LNCAP (cell line): ENCODE data around the gene DHX30.

ENCODE experiments used
- TF ChIP-seq, protein P1 (sequence below): fragments of 450-650 bp; IDR thresholded peaks from 2 replicates; pipeline ENCODE4 v1.5.1; 2017; ENCODE audit warnings: mild to moderate bottlenecking

The DHX30 gene

DNA sequence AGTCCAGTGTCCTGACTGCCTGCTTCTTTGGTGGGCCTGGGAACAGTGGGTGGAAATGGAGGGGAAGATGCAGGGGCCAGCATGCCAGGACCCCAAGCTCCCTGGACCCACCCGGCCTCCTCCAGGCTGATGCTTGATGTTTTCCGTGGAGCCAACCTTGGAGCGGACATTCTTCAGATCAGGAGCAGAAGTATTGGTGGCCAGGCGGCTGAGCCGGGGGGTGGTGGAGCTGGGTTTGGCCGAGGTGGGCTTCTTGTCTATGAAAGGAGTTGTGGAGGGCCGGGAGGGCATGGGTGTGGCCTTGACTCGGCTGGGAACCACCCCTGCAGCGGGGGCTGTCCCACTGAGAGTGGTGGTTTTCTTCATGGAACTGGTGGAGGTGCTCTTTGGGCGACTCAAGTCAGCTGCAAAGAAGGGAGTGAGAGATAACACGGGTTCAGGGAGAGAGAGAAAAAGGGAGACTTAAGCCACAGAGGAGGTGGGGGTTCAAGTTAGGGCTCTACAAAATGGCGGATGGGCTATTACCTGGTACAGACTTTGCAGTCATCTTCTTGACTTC lies 67.8 kb downstream of the DHX30 start:
- TF ChIP-seq, protein P1, sequence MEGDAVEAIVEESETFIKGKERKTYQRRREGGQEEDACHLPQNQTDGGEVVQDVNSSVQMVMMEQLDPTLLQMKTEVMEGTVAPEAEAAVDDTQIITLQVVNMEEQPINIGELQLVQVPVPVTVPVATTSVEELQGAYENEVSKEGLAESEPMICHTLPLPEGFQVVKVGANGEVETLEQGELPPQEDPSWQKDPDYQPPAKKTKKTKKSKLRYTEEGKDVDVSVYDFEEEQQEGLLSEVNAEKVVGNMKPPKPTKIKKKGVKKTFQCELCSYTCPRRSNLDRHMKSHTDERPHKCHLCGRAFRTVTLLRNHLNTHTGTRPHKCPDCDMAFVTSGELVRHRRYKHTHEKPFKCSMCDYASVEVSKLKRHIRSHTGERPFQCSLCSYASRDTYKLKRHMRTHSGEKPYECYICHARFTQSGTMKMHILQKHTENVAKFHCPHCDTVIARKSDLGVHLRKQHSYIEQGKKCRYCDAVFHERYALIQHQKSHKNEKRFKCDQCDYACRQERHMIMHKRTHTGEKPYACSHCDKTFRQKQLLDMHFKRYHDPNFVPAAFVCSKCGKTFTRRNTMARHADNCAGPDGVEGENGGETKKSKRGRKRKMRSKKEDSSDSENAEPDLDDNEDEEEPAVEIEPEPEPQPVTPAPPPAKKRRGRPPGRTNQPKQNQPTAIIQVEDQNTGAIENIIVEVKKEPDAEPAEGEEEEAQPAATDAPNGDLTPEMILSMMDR = no peak

DNA sequence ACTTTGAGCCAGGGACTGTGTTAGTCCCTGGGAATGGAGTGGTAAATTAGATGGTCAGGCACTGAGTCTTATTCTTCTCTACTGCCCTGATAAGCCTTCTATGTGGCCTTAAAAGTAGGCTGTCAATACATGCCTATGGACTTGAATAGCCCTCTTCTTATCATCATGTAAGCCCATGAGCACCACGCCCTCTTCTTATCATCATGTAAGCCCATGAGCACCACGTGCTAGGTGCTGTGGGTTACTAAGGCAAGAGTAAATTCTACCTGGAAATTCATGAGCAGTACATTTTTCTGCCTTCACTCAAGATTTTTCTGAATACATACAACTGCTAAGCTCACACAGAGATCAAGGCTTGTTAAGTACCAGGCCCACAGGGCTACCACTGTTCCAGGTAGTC lies 68.5 kb downstream of the DHX30 start:
- TF ChIP-seq, protein P1 = no peak

DNA sequence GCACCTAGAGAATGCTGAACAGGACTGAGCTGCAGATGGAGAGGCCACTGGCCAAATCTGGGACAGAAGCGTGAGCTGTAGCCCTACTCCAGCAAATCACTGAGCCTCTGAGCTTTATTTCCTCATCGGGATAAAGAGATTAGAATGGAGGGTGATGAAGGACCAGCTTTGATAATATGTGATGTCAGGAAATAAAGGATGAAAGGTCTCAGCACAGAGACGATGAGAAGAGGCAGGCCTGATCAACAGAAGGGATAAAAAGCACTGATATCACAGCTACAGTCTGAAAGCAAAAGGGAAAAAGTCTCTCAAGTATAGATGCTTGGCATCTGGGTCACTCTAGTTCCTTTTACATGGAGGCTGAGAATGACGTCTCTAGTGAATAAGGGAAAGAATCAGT lies 70.0 kb downstream of the DHX30 start:
- TF ChIP-seq, protein P1 = no peak

DNA sequence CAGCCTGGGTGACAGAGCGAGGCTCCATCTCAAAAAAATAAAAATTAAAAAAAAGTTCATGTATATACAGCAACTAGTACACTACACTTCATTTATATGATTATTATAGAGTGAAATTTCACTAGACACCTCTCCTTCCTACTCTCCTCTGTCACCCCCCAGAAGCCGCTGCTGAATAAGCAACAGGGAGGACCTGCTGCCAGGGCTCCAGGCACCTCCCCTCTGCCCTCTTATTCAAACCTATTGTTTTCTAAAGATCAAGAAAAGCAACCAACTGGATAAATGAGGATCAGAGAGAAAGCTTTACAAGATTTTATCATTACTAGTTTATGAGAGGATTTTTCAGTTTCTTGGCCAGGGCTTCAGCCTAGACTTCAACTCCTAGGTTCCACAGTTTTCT lies 71.5 kb downstream of the DHX30 start:
- TF ChIP-seq, protein P1 = no peak

DNA sequence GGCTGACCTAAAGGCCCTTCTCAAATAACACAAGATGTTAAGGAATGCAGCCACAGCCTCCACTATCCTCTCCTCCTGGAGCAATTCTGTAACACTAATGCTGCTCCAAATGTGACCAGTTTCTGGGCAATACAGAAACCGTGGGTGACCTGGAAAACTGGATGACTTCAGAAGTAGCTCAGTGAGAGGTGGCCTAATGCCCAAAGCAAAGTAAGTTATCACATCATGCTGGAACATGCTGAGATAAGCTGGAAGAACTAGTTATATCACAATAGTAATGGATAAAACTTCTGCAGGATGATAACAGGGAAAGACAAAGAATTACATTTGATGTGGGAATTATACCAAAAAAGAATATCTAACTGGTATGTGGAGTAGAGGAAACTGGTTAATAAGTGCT lies 72.0 kb downstream of the DHX30 start:
- TF ChIP-seq, protein P1 = no peak

DNA sequence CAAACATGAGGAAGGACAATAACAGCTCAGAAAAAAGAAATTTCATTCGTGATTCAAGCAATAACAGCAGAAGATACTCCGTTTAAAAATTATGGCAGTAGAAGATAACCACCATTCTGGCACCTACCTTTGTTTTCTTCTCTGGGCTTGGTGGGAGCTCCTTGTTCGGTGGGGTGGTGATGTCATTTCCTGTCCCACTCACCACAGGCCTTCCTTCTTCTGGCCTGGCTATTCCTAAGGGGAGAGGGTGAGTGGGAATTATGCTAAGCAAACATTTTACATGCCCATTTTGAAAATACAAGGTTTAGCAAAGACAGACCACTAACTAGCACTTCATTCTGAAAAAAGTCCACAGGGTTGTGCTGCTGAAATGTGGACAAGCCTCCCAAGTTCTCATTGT lies 74.4 kb downstream of the DHX30 start:
- TF ChIP-seq, protein P1 = no peak

DNA sequence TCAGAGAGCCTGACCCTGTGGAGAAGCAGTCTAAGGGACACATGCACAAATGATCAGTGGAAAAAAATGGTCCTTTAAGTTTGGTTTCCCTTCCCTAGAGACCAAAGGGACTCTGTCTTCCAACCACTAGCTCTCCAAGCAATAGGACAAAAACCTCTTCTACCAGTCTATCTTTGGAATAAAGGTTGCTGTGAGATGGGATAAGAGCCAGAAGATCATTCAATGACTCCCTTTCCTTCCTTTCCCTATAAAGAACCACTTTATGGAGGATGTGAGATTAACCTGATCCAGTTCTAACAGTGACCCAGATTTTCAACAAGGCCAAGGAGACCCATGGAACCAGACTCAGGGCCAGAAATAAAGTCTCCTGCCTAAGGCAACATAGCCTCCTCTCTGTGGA lies 74.8 kb downstream of the DHX30 start:
- TF ChIP-seq, protein P1 = no peak

DNA sequence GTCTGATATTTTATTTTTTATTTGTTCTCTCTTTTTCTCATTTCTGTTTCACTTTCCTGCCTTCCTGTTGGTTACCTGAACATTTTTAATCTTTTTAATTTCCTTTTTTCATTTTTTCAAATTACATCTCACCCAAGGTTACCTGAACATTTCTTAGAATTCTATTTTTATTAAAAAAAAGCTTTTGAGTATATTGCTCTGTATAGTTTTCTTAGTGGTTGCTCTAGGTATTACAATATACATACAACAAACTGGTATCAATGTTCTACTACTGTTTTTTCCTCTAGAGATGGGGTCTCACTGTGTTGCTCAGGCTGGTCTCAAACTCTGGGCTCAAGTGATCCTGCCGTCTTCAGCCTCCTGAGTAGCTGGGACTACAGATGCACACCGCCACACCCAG lies 79.4 kb downstream of the DHX30 start:
- TF ChIP-seq, protein P1 = no peak
